ENCODE results near the gene FAM228A.

DNA sequence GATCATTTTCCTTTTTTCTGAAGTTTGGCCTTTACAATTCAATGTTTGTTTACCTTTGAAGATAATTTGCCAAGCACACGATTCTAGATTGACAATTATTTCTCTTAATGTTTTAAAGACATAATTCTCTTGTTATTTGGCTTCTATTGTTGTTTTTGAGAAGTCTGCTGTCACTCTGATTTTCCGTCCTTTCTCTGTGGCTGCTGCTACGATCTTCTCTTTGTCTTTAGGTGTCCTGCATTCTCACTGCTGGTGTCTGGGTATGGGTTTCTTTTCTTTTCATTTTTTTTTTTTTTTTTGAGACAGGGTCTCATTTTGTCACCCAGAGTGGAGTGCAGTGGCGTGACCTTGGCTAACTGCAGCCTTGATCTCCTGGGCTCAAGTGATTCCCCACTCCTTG is 15.1 kb upstream of the FAM228A start:
- TF ChIP-seq, protein P1, sequence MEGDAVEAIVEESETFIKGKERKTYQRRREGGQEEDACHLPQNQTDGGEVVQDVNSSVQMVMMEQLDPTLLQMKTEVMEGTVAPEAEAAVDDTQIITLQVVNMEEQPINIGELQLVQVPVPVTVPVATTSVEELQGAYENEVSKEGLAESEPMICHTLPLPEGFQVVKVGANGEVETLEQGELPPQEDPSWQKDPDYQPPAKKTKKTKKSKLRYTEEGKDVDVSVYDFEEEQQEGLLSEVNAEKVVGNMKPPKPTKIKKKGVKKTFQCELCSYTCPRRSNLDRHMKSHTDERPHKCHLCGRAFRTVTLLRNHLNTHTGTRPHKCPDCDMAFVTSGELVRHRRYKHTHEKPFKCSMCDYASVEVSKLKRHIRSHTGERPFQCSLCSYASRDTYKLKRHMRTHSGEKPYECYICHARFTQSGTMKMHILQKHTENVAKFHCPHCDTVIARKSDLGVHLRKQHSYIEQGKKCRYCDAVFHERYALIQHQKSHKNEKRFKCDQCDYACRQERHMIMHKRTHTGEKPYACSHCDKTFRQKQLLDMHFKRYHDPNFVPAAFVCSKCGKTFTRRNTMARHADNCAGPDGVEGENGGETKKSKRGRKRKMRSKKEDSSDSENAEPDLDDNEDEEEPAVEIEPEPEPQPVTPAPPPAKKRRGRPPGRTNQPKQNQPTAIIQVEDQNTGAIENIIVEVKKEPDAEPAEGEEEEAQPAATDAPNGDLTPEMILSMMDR (IDR thresholded peaks at IDR 0.05; ENCODE audit: poor library complexity) = no peak
- TF ChIP-seq EZH2phosphoT487 (IDR thresholded peaks at IDR 0.05; ENCODE audit: low read depth, severe bottlenecking, unreplicated experiment) = no peak
